Testis (tissue), 2 donors: ENCODE results near the gene CD81.

ENCODE experiments used
- CTCF ChIP-seq, 3 experiments: fragments of 450-650 bp in 2 of 3; fragments of 200-600 bp in 1 of 3; sonication (generic) in 1 of 3; IDR thresholded peaks; one replicate each; pipeline ENCODE4 v1.5.1; 2016 to 2019; ENCODE audit warnings: antibody characterized with exemption in 3 of 3, mild to moderate bottlenecking in 2 of 3, moderate library complexity in 1 of 3
- POLR2A ChIP-seq: fragments of 450-650 bp; IDR thresholded peaks from one replicate; pipeline ENCODE4 v1.6.1; 2017; ENCODE audit warnings: antibody characterized with exemption, mild to moderate bottlenecking, moderate library complexity

GRCh38 chr11:2355000-2355644, 22.0 kb upstream of the CD81 start:
- TF ChIP-seq CTCF (IDR thresholded peaks at IDR 0.05), result no peak
- no peak for TF ChIP-seq POLR2A
